ENCODE data around the gene KHSRP. TPM values are rescaled to one million over a fixed set of nuclear protein-coding genes. Genes with fewer than 3 reads are reported as not detected.

Gene KHSRP
- total RNA-seq, 1 experiment from 2014 or later = 671 TPM

GRCh38 chr19:6379744-6380143 lies 44.9 kb downstream of the KHSRP start:
- peaks cover 47% of the 10 kb centered on the region for H3K36me3 ChIP-seq (ENCODE audit: insufficient read depth, low read length, poor library complexity, severe bottlenecking)

GRCh38 chr19:6378486-6378885 lies 46.1 kb downstream of the KHSRP start:
- Histone ChIP-seq H3K27ac (ENCODE audit: low read depth, low read length, poor library complexity, severe bottlenecking) (no peak overlapping the region), H3K36me3 (ENCODE audit: insufficient read depth, low read length, poor library complexity, severe bottlenecking) (peaks cover 37% of the 10 kb centered on the region), H3K27me3 (replicated peaks; ENCODE audit: insufficient read depth, low read depth, low read length, poor library complexity) (no peaks in the 10 kb centered on the region), H3K4me3 (ENCODE audit: low read depth, low read length, poor library complexity, severe bottlenecking) (no peak overlapping the region), H3K4me1 (ENCODE audit: insufficient read depth, low read length, poor library complexity, severe bottlenecking) (peaks cover 8% of the 10 kb centered on the region), H3K9me3 (ENCODE audit: low read depth, low read length, poor library complexity, severe bottlenecking) (no peaks in the 10 kb centered on the region)
- no TSS peak for BruUV-seq (replicated peaks)
- ChIA-PET CTCF (no interaction called here), POLR2A (ENCODE audit: low non-redundant PET) (no interaction called here)
- intact Hi-C loops (cut with micrococcal nuclease; ENCODE audit: unreplicated experiment) = loop anchor here (5.0 kb wide), 1 partner anchor 484 kb away; no protein-coding TSS in a partner anchor
- DNase-seq (ENCODE audit: low spot score) = no peak
- TF ChIP-seq EZH2 (IDR thresholded peaks at IDR 0.05; ENCODE audit: borderline replicate concordance, low read depth, low read length, poor library complexity, severe bottlenecking) = no peak
- no peak for TF ChIP-seq CTCF (conservative IDR thresholded peaks at IDR 0.05; ENCODE audit: low read depth, low read length)

More at GRCh38 chr19:6379744-6380143, 44.9 kb downstream of the KHSRP start:
- intact Hi-C loops (cut with micrococcal nuclease; ENCODE audit: unreplicated experiment) = loop anchor here (5.0 kb wide), 1 partner anchor 483 kb away; no protein-coding TSS in a partner anchor
- H3K4me3 ChIP-seq (ENCODE audit: low read depth, low read length, poor library complexity, severe bottlenecking) = no peak overlapping the region
- ChIA-PET POLR2A (ENCODE audit: low non-redundant PET) (no interaction called here), CTCF (interaction anchor here (0.6 kb wide), 1 partner anchor 11 kb away, joined by 4 read pairs; no protein-coding TSS in a partner anchor)
- no peak for TF ChIP-seq CTCF (conservative IDR thresholded peaks at IDR 0.05; ENCODE audit: low read depth, low read length)
- no peak for TF ChIP-seq EZH2 (IDR thresholded peaks at IDR 0.05; ENCODE audit: borderline replicate concordance, low read depth, low read length, poor library complexity, severe bottlenecking)
- no peak for DNase-seq (ENCODE audit: low spot score)
- H3K9me3 ChIP-seq (ENCODE audit: low read depth, low read length, poor library complexity, severe bottlenecking) = no peaks in the 10 kb centered on the region
- H3K27me3 ChIP-seq (replicated peaks; ENCODE audit: insufficient read depth, low read depth, low read length, poor library complexity) = no peaks in the 10 kb centered on the region
- no peak overlapping the region for H3K27ac ChIP-seq (ENCODE audit: low read depth, low read length, poor library complexity, severe bottlenecking)
- BruUV-seq (replicated peaks) = no TSS peak
- no peaks in the 10 kb centered on the region for H3K4me1 ChIP-seq (ENCODE audit: insufficient read depth, low read length, poor library complexity, severe bottlenecking)

GRCh38 chr19:6378041-6378440 lies 46.6 kb downstream of the KHSRP start:
- Histone ChIP-seq H3K27ac (ENCODE audit: low read depth, low read length, poor library complexity, severe bottlenecking) (no peak overlapping the region), H3K4me1 (ENCODE audit: insufficient read depth, low read length, poor library complexity, severe bottlenecking) (peaks cover 8% of the 10 kb centered on the region), H3K4me3 (ENCODE audit: low read depth, low read length, poor library complexity, severe bottlenecking) (no peak overlapping the region), H3K9me3 (ENCODE audit: low read depth, low read length, poor library complexity, severe bottlenecking) (no peaks in the 10 kb centered on the region), H3K27me3 (replicated peaks; ENCODE audit: insufficient read depth, low read depth, low read length, poor library complexity) (no peaks in the 10 kb centered on the region), H3K36me3 (ENCODE audit: insufficient read depth, low read length, poor library complexity, severe bottlenecking) (peaks cover 33% of the 10 kb centered on the region)
- ChIA-PET CTCF (no interaction called here), POLR2A (ENCODE audit: low non-redundant PET) (no interaction called here)
- no peak for TF ChIP-seq EZH2 (IDR thresholded peaks at IDR 0.05; ENCODE audit: borderline replicate concordance, low read depth, low read length, poor library complexity, severe bottlenecking)
- TF ChIP-seq CTCF (conservative IDR thresholded peaks at IDR 0.05; ENCODE audit: low read depth, low read length) = no peak
- no peak for DNase-seq (ENCODE audit: low spot score)
- BruUV-seq (replicated peaks) = no TSS peak
- intact Hi-C loops (cut with micrococcal nuclease; ENCODE audit: unreplicated experiment) = loop anchor here (5.0 kb wide), 1 partner anchor 484 kb away; no protein-coding TSS in a partner anchor

All from A673 (cell line).